GM23338 (cell line): Measurements from ENCODE around the gene CACNA2D3. TPM values are rescaled to one million over a fixed set of nuclear protein-coding genes. Genes with fewer than 3 reads are reported as not detected.

ENCODE experiments used
- ATAC-seq: fragments of 200-7000 bp; cut with Tn5 transposase; 3 replicates; pipeline ENCODE4 v1.9.1; 2020
- DNase-seq: peaks from one replicate; pipeline ENCODE4 v3.0.0-alpha.2; 2015; ENCODE audit warnings: low spot score
- H2AFZ ChIP-seq: fragments of 200-600 bp; sonication (generic); 2 replicates; pipeline ENCODE4 v1.8.0; 2016; ENCODE audit warnings: antibody characterized with exemption, mild to moderate bottlenecking, moderate library complexity
- H3F3A ChIP-seq: fragments of 200-600 bp; sonication (generic); replicated peaks from 2 replicates; pipeline ENCODE4 v1.8.0; 2017; ENCODE audit warnings: antibody characterized with exemption, mixed run types, low read depth
- H3K27ac ChIP-seq: fragments of 200-600 bp; sonication (generic); 2 replicates; pipeline ENCODE4 v1.6.1; 2016; ENCODE audit warnings: low read depth
- H3K27me3 ChIP-seq: fragments of 200-600 bp; sonication (generic); 2 replicates; pipeline ENCODE4 v1.8.0; 2016; ENCODE audit warnings: mild to moderate bottlenecking, mixed run types, moderate library complexity; ENCODE audit not compliant: insufficient read depth
- H3K36me3 ChIP-seq: fragments of 200-600 bp; sonication (generic); 2 replicates; pipeline ENCODE4 v1.8.0; 2016; ENCODE audit warnings: mild to moderate bottlenecking; ENCODE audit not compliant: insufficient read depth
- H3K4me1 ChIP-seq: fragments of 200-600 bp; sonication (generic); 2 replicates; pipeline ENCODE4 v1.8.0; 2016; ENCODE audit warnings: mild to moderate bottlenecking, moderate library complexity; ENCODE audit not compliant: insufficient read depth
- H3K4me2 ChIP-seq: fragments of 200-600 bp; sonication (generic); 2 replicates; pipeline ENCODE4 v1.7.1; 2017; ENCODE audit warnings: mixed run types
- H3K4me3 ChIP-seq: fragments of 200-600 bp; sonication (generic); 2 replicates; pipeline ENCODE4 v1.6.1; 2016; ENCODE audit warnings: mixed run types
- H3K79me2 ChIP-seq: fragments of 200-600 bp; sonication (generic); replicated peaks from 2 replicates; pipeline ENCODE4 v1.8.0; 2017; ENCODE audit warnings: mild to moderate bottlenecking; ENCODE audit not compliant: insufficient read depth
- H3K9me2 ChIP-seq: fragments of 200-600 bp; sonication (generic); 2 replicates; pipeline ENCODE4 v1.8.0; 2017; ENCODE audit not compliant: insufficient read depth
- H4K20me1 ChIP-seq: fragments of 200-600 bp; sonication (generic); replicated peaks from 2 replicates; pipeline ENCODE4 v1.8.0; 2017; ENCODE audit warnings: mild to moderate bottlenecking; ENCODE audit not compliant: insufficient read depth
- H3K27ac Mint-ChIP-seq: 2 replicates; pipeline ENCODE4 v1.8.0; 2020; ENCODE audit warnings: inconsistent platforms, mild to moderate bottlenecking, moderate library complexity, mixed read lengths
- H3K27me3 Mint-ChIP-seq: 3 replicates; pipeline ENCODE4 v1.8.0; 2022; ENCODE audit warnings: low read depth, mild to moderate bottlenecking, moderate library complexity, mixed read lengths, inconsistent platforms; ENCODE audit not compliant: insufficient read depth, poor library complexity
- H3K36me3 Mint-ChIP-seq: 3 replicates; pipeline ENCODE4 v1.8.0; 2021; ENCODE audit warnings: low read depth, mild to moderate bottlenecking, inconsistent platforms, moderate library complexity, mixed read lengths
- H3K4me1 Mint-ChIP-seq: 3 replicates; pipeline ENCODE4 v1.8.0; 2020; ENCODE audit warnings: mild to moderate bottlenecking, inconsistent platforms, mixed read lengths
- H3K4me3 Mint-ChIP-seq: 3 replicates; pipeline ENCODE4 v1.8.0; 2021; ENCODE audit warnings: moderate library complexity, mild to moderate bottlenecking, inconsistent platforms, mixed read lengths
- H3K9me3 Mint-ChIP-seq: 3 replicates; pipeline ENCODE4 v1.8.0; 2020; ENCODE audit warnings: moderate library complexity, mild to moderate bottlenecking, inconsistent platforms, mixed read lengths
- CREB1 ChIP-seq: fragments of 250-450 bp; sonication (Bioruptor Pico); IDR thresholded peaks from 2 replicates; pipeline ENCODE4 v1.5.0; 2020; ENCODE audit warnings: low read depth, mild to moderate bottlenecking, moderate library complexity
- CTCF ChIP-seq, 2 experiments: fragments of 200-600 bp in 1 of 2; sonication (generic) in 1 of 2; conservative IDR thresholded peaks; 2 replicates each; pipeline versions ENCODE4 v1.5.1 to v1.6.1; 2016 to 2017; ENCODE audit warnings: antibody characterized with exemption in 2 of 2, low read depth in 2 of 2, mild to moderate bottlenecking in 2 of 2, moderate library complexity in 1 of 2
- ETS1 ChIP-seq: IDR thresholded peaks from 2 replicates; pipeline ENCODE4 v1.6.1; 2016; ENCODE audit warnings: antibody characterized with exemption
- EZH2 ChIP-seq: fragments of 200-600 bp; sonication (generic); IDR thresholded peaks from one replicate; pipeline ENCODE4 v1.8.0; 2017; ENCODE audit warnings: antibody characterized with exemption, mild to moderate bottlenecking, low read depth; ENCODE audit not compliant: unreplicated experiment
- EZH2phosphoT487 ChIP-seq: fragments of 200-600 bp; sonication (generic); IDR thresholded peaks from one replicate; pipeline ENCODE4 v1.8.1; 2018; ENCODE audit warnings: antibody characterized with exemption; ENCODE audit not compliant: unreplicated experiment
- JUNB ChIP-seq: IDR thresholded peaks from one replicate; pipeline ENCODE4 v1.6.1; 2016; ENCODE audit warnings: antibody characterized with exemption; ENCODE audit not compliant: unreplicated experiment
- NANOG ChIP-seq: IDR thresholded peaks from 2 replicates; pipeline ENCODE4 v1.6.1; 2016; ENCODE audit warnings: antibody characterized with exemption, borderline replicate concordance
- POLR2AphosphoS5 ChIP-seq: IDR thresholded peaks from 2 replicates; pipeline ENCODE4 v1.6.1; 2016; ENCODE audit warnings: antibody characterized with exemption, low read depth
- REST ChIP-seq: IDR thresholded peaks from one replicate; pipeline ENCODE4 v1.6.1; 2018; ENCODE audit warnings: antibody characterized with exemption; ENCODE audit not compliant: unreplicated experiment
- STAT1 ChIP-seq: IDR thresholded peaks from one replicate; pipeline ENCODE4 v1.6.1; 2016; ENCODE audit warnings: antibody characterized with exemption; ENCODE audit not compliant: unreplicated experiment
- ZNF114 ChIP-seq: fragments of 250-450 bp; sonication (Bioruptor Pico); IDR thresholded peaks from 2 replicates; pipeline ENCODE4 v1.5.0; 2020; ENCODE audit warnings: mild to moderate bottlenecking, moderate library complexity
- ZNF331 ChIP-seq: fragments of 250-450 bp; sonication (Bioruptor Pico); IDR thresholded peaks from 2 replicates; pipeline ENCODE4 v1.5.0; 2020; ENCODE audit warnings: low read depth, mild to moderate bottlenecking, moderate library complexity
- ZNF462 ChIP-seq: fragments of 250-450 bp; sonication (Bioruptor Pico); IDR thresholded peaks from 2 replicates; pipeline ENCODE4 v1.5.0; 2020; ENCODE audit warnings: mild to moderate bottlenecking, moderate library complexity
- polyA plus RNA-seq: library from polyadenylated mRNA; unstranded; fragments of >200 nt; fragmentation: Nextera tagmentation; extraction: Ambion mirVana; gene quantifications from 2 replicates; pipeline ENCODE4 v1.2.1, GENCODE V29; 2016
- total RNA-seq: library from RNA; depleted of rRNA; stranded (reverse); fragments of >200 nt; shearing (Covaris generic); gene quantifications from 2 replicates; pipeline ENCODE4 v1.2.3, GENCODE V29; 2014

CACNA2D3 gene
- total and polyA plus RNA-seq, 2 experiments from 2014 or later, result 2.2 to 2.3 TPM

GRCh38 chr3:54567949-54568348 lies 445.6 kb downstream of the CACNA2D3 start:
- no peaks in the 10 kb centered on the region for H3K9me2 ChIP-seq
- no peaks in the 10 kb centered on the region for H3F3A ChIP-seq
- no peaks in the 10 kb centered on the region for H3K27me3 ChIP-seq
- no peaks in the 10 kb centered on the region for H3K27me3 Mint-ChIP-seq
- H3K4me3 ChIP-seq, result no peak overlapping the region
- DNase-seq (no peak), ATAC-seq (no peak)
- no peak overlapping the region for H3K27ac Mint-ChIP-seq
- H4K20me1 ChIP-seq, result no peaks in the 10 kb centered on the region
- no peaks in the 10 kb centered on the region for H3K79me2 ChIP-seq
- H3K4me3 Mint-ChIP-seq, result no peak overlapping the region
- H3K36me3 ChIP-seq, result no peaks in the 10 kb centered on the region
- H3K36me3 Mint-ChIP-seq, result no peaks in the 10 kb centered on the region
- no peaks in the 10 kb centered on the region; the same call in 2 of the 3 replicates for H3K9me3 Mint-ChIP-seq
- no peaks in the 10 kb centered on the region; the same call in 1 of the 2 replicates for H3K4me1 ChIP-seq
- H2AFZ ChIP-seq, result no peak overlapping the region
- H3K4me2 ChIP-seq, result no peak overlapping the region
- no peak overlapping the region for H3K27ac ChIP-seq
- TF ChIP-seq REST (no peak), ZNF462 (CRISPR knock-in tag) (no peak), JUNB (no peak), ZNF331 (CRISPR knock-in tag) (no peak), STAT1 (no peak), CREB1 (no peak), CTCF (conservative IDR thresholded peaks at IDR 0.05; ENCODE audit: low read depth in 2 of 2) (no peak), ETS1 (no peak), ZNF114 (CRISPR knock-in tag) (no peak), POLR2AphosphoS5 (no peak), EZH2 (no peak), EZH2phosphoT487 (no peak), NANOG (no peak)
- H3K4me1 Mint-ChIP-seq, result no peaks in the 10 kb centered on the region; the same call in 2 of the 3 replicates
